PC-9 (cell line): Measurements from ENCODE around the gene ASPN. TPM values are rescaled to one million over a fixed set of nuclear protein-coding genes. Genes with fewer than 3 reads are reported as not detected.
"Not testable (repeated sequence)": the region's sequence is repeated elsewhere in the genome, so short reads cannot be mapped to it uniquely, and the experiment has no call there.

Source experiments
- BruUV-seq: library from RNA; stranded (reverse); fragments of 400-500 nt; replicated peaks from 2 replicates; lab custom pipeline; 2021; lab: Mats Ljungman, UMichigan
- CTCF ChIA-PET: fragments of 300-600 bp; sonication (Branson Sonifier 250); formaldehyde crosslinking; loops from one replicate; lab custom pipeline; 2022; ENCODE audit warnings: antibody characterized with exemption; lab: Charles Lee
- POLR2A ChIA-PET: fragments of 300-600 bp; sonication (Branson Sonifier 250); formaldehyde crosslinking; loops from one replicate; lab custom pipeline; 2022; ENCODE audit warnings: antibody characterized with exemption; ENCODE audit not compliant: unreplicated experiment; lab: Charles Lee
- DNase-seq, 2 experiments: peaks; one replicate each; pipeline versions ENCODE4 v3.0.0 to v3.0.0-alpha.2; 2015 to 2022; ENCODE audit warnings: mixed read lengths in 1 of 2
- H2AFZ ChIP-seq: fragments of 200-600 bp; sonication (generic); 2 replicates; pipeline ENCODE4 v1.8.1; 2017; ENCODE audit warnings: antibody characterized with exemption
- H3F3A ChIP-seq: fragments of 200-600 bp; sonication (generic); 2 replicates; pipeline ENCODE4 v1.8.1; 2017; ENCODE audit warnings: antibody characterized with exemption, mild to moderate bottlenecking, low read depth; ENCODE audit not compliant: insufficient read depth
- H3K27ac ChIP-seq: fragments of 200-600 bp; sonication (generic); 2 replicates; pipeline ENCODE4 v1.6.1; 2016; ENCODE audit warnings: mixed run types
- H3K27me3 ChIP-seq: fragments of 200-600 bp; sonication (generic); 2 replicates; pipeline ENCODE4 v1.6.1; 2016; ENCODE audit warnings: low read depth, mixed run types; ENCODE audit not compliant: insufficient read depth
- H3K36me3 ChIP-seq: fragments of 200-600 bp; sonication (generic); 2 replicates; pipeline ENCODE4 v1.6.1; 2016; ENCODE audit warnings: low read depth, mixed run types
- H3K4me1 ChIP-seq: fragments of 200-600 bp; sonication (generic); replicated peaks from 2 replicates; pipeline ENCODE4 v1.6.1; 2016; ENCODE audit warnings: mixed run types; ENCODE audit not compliant: insufficient read depth
- H3K4me2 ChIP-seq: fragments of 200-600 bp; sonication (generic); 2 replicates; pipeline ENCODE4 v1.6.1; 2017; ENCODE audit warnings: mixed run types
- H3K4me3 ChIP-seq: fragments of 200-600 bp; sonication (generic); 2 replicates; pipeline ENCODE4 v1.6.1; 2016; ENCODE audit warnings: mixed run types
- H3K79me2 ChIP-seq: fragments of 200-600 bp; sonication (generic); 2 replicates; pipeline ENCODE4 v1.6.1; 2017; ENCODE audit warnings: low read depth, mixed run types
- H3K9me2 ChIP-seq: fragments of 200-600 bp; sonication (generic); 2 replicates; pipeline ENCODE4 v1.8.1; 2017; ENCODE audit warnings: mild to moderate bottlenecking; ENCODE audit not compliant: insufficient read depth
- H3K9me3 ChIP-seq: fragments of 200-600 bp; sonication (generic); 2 replicates; pipeline ENCODE4 v1.8.1; 2016; ENCODE audit warnings: low read depth; ENCODE audit not compliant: insufficient read depth
- H4K20me1 ChIP-seq: fragments of 200-600 bp; sonication (generic); 2 replicates; pipeline ENCODE4 v1.8.1; 2017; ENCODE audit not compliant: insufficient read depth
- EZH2 ChIP-seq: fragments of 200-600 bp; sonication (generic); IDR thresholded peaks from 2 replicates; pipeline ENCODE4 v1.8.0; 2017; ENCODE audit warnings: antibody characterized with exemption, low read depth
- intact Hi-C: fragments of 100-400 bp; cut with micrococcal nuclease; formaldehyde crosslinking; loops from one replicate; pipeline ENCODE4 v1.10.0; 2022; ENCODE audit not compliant: unreplicated experiment
- total RNA-seq: library from RNA; stranded (reverse); gene quantifications from 2 replicates; pipeline ENCODE4 v1.2.3, GENCODE V29; 2021
- TF ChIP-seq, protein P1 (sequence below): fragments of 200-600 bp; sonication (generic); conservative IDR thresholded peaks from 2 replicates; pipeline ENCODE4 v1.6.1; 2017; ENCODE audit warnings: mixed run types, antibody characterized with exemption, mild to moderate bottlenecking, moderate library complexity

The ASPN gene
- total RNA-seq, 1 experiment from 2014 or later: not detected

DNA sequence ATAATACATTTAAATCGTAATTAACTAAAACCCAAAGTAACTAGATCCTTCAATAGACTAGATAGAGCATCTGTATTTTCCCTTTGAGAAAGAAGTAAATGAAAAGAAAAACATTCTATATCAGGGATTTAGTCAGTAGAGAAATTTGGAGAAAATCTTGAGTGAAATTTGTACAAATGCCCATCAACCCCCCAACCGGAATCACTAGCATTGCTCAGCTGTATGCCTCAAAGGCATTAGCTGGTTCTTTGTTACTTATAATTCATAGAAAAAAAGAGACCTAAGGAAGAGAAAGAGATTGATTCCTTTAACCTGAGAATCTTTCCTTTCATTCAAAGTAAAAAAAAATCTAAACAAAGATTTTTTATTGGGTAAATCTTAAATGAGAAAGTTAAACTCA, 58.7 kb downstream of the ASPN start:
- H3K4me3 ChIP-seq: no peak overlapping the region
- H3K9me3 ChIP-seq: no peaks in the 10 kb centered on the region
- no peaks in the 10 kb centered on the region for H3K79me2 ChIP-seq
- H3K4me1 ChIP-seq: no peaks in the 10 kb centered on the region
- TF ChIP-seq, protein P1, sequence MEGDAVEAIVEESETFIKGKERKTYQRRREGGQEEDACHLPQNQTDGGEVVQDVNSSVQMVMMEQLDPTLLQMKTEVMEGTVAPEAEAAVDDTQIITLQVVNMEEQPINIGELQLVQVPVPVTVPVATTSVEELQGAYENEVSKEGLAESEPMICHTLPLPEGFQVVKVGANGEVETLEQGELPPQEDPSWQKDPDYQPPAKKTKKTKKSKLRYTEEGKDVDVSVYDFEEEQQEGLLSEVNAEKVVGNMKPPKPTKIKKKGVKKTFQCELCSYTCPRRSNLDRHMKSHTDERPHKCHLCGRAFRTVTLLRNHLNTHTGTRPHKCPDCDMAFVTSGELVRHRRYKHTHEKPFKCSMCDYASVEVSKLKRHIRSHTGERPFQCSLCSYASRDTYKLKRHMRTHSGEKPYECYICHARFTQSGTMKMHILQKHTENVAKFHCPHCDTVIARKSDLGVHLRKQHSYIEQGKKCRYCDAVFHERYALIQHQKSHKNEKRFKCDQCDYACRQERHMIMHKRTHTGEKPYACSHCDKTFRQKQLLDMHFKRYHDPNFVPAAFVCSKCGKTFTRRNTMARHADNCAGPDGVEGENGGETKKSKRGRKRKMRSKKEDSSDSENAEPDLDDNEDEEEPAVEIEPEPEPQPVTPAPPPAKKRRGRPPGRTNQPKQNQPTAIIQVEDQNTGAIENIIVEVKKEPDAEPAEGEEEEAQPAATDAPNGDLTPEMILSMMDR: no peak
- no peak for TF ChIP-seq EZH2
- H2AFZ ChIP-seq: no peak overlapping the region
- H3K9me2 ChIP-seq: no peaks in the 10 kb centered on the region
- intact Hi-C loops: no loop called here
- DNase-seq: no peak
- CTCF ChIA-PET: no interaction called here
- no TSS peak for BruUV-seq
- H3K36me3 ChIP-seq: no peaks in the 10 kb centered on the region
- POLR2A ChIA-PET: no interaction called here
- H3K27me3 ChIP-seq: no peaks in the 10 kb centered on the region
- H3K27ac ChIP-seq: no peak overlapping the region
- no peaks in the 10 kb centered on the region for H3F3A ChIP-seq
- H3K4me2 ChIP-seq: no peak overlapping the region
- H4K20me1 ChIP-seq: no peaks in the 10 kb centered on the region

DNA sequence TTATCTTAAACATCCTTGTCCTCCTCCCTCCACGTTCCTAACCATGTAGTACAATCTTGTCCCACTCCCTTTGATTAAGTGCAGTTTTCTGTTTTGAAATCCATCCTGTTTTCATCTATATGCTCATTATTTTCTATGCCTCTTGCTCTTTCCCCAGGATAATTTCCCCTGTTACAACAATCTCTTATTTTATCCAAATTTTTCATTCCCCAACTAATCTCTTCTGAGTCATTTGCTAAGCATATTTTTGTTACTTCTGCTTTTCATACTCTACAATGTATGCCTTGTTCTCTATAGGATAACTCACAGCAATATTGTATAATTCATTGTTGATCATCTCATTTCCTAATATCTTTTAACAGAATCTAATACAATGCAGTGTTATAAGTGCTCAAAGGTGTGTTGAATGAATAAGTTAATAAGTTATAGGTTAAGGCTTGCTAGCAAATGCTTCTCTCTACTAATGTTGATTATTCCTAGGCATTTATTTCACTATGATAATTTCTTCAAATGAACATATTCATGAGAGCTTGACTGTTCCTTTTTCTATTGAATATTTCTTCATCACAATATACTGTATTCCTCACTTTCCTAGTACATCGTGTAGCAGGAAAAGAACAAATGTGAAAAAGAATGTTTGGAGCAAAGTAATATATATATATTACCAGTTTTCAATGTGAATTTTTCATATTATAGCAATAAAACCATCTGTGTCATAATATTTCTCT, 59.5 kb downstream of the ASPN start:
- POLR2A ChIA-PET: no interaction called here
- Histone ChIP-seq H3K4me1 (no peaks in the 10 kb centered on the region), H4K20me1 (no peaks in the 10 kb centered on the region), H3K4me3 (no peak overlapping the region), H3K9me3 (no peaks in the 10 kb centered on the region), H3F3A (no peaks in the 10 kb centered on the region), H3K9me2 (no peaks in the 10 kb centered on the region), H3K36me3 (no peaks in the 10 kb centered on the region), H3K27ac (no peak overlapping the region), H3K27me3 (no peaks in the 10 kb centered on the region), H2AFZ (no peak overlapping the region), H3K79me2 (no peaks in the 10 kb centered on the region), H3K4me2 (no peak overlapping the region)
- no peak for TF ChIP-seq EZH2
- TF ChIP-seq, protein P1: no peak
- CTCF ChIA-PET: no interaction called here
- intact Hi-C loops: no loop called here
- BruUV-seq: no TSS peak
- DNase-seq: no peak

DNA sequence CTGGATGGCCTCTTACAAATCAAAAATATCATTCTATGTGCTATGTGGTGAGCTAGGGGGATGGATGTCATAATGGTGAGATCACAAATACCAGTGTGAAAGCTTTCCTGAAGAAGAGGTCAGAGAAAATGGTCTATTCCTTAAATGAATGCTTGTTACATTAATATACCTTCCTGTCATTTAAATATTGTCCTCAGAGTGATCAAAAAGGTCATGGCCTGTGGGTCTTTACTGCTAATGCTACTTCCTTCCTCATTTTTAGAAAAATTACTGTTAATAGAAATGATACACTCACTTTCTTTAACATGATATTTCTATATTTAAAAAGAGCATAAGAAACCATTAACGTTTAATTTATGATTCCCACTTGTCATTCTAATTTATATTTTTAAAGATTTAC, 67.7 kb downstream of the ASPN start:
- Histone ChIP-seq H3K4me1 (no peaks in the 10 kb centered on the region), H2AFZ (no peak overlapping the region), H3F3A (0 out of 2 replicates have a peak, but pooled peaks cover 3% of the 10 kb centered on the region), H3K4me2 (no peak overlapping the region), H3K36me3 (no peaks in the 10 kb centered on the region), H3K9me3 (no peaks in the 10 kb centered on the region), H3K9me2 (no peaks in the 10 kb centered on the region), H3K27me3 (no peaks in the 10 kb centered on the region), H4K20me1 (no peaks in the 10 kb centered on the region), H3K79me2 (no peaks in the 10 kb centered on the region), H3K4me3 (no peak overlapping the region), H3K27ac (no peak overlapping the region)
- no peak for DNase-seq
- intact Hi-C loops: no loop called here
- no TSS peak for BruUV-seq
- ChIA-PET CTCF (no interaction called here), POLR2A (no interaction called here)
- TF ChIP-seq, protein P1: no peak
- no peak for TF ChIP-seq EZH2

DNA sequence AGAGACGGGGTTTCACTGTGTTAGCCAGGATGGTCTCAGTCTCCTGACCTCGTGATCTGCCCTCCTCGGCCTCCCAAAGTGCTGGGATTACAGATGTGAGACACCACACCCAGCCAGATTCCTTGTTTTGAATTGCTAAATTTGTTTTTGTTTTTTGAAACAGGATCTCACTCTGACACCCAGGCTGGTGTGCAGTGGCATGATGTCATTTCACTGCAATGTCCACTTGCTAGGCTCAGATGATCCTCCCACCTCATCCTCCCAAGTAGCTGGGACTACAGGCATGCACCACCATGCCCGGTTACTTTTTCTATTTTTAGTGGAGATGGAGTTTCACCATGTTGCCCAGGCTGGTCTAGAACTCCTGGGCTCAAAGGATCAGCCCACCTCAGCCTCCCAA, 71.1 kb downstream of the ASPN start:
- H3K36me3 ChIP-seq, H3K9me2 ChIP-seq, DNase-seq, H3K4me3 ChIP-seq, H4K20me1 ChIP-seq, H3K4me1 ChIP-seq, H3K27ac ChIP-seq, H3K4me2 ChIP-seq, POLR2A ChIA-PET, H3K27me3 ChIP-seq, H3K9me3 ChIP-seq, H3F3A ChIP-seq, BruUV-seq, CTCF ChIA-PET, H3K79me2 ChIP-seq, H2AFZ ChIP-seq, intact Hi-C loops: not testable (repeated sequence)
